Liver (tissue), 3 donors: ENCODE results near the gene AGO1.

Source experiments
- EGR1 ChIP-seq, 2 donors: IDR thresholded peaks; 2 replicates each; pipeline ENCODE4 v1.6.1; 2016 to 2018; ENCODE audit warnings: antibody characterized with exemption in 2 of 2, low read depth in 2 of 2
- TAF1 ChIP-seq: conservative IDR thresholded peaks from 2 replicates; pipeline ENCODE4 v1.6.1; 2016; ENCODE audit warnings: antibody characterized with exemption, mild to moderate bottlenecking
- TF ChIP-seq, protein P1 (sequence below): fragments of 150-350 bp; IDR thresholded peaks from 2 replicates; pipeline ENCODE4 v1.5.1; 2017; ENCODE audit warnings: improper control_type of control experiment, low read depth, low read length; ENCODE audit not compliant: missing input control
- donor health status: healthy.
- donor health status: healthy.

DNA sequence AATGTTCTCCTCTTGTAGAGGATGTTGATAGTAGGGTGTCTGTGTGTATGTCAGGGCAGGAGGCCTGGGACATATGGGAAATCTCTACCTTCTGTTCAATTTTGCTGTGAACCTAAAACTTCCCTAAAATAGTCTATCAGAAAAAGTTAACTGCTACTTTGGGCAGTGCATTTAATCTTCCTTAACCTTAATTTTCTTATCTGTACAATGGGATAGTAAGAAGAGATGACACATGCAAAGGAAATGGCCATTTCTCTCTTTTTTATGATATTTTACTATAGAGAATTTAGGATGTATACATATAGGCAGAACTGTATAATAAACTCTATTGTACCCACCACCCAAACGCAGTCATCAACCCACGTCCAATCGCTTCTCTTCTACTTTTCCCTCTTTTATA lies 56.5 kb downstream of the AGO1 start:
- TF ChIP-seq, protein P1, sequence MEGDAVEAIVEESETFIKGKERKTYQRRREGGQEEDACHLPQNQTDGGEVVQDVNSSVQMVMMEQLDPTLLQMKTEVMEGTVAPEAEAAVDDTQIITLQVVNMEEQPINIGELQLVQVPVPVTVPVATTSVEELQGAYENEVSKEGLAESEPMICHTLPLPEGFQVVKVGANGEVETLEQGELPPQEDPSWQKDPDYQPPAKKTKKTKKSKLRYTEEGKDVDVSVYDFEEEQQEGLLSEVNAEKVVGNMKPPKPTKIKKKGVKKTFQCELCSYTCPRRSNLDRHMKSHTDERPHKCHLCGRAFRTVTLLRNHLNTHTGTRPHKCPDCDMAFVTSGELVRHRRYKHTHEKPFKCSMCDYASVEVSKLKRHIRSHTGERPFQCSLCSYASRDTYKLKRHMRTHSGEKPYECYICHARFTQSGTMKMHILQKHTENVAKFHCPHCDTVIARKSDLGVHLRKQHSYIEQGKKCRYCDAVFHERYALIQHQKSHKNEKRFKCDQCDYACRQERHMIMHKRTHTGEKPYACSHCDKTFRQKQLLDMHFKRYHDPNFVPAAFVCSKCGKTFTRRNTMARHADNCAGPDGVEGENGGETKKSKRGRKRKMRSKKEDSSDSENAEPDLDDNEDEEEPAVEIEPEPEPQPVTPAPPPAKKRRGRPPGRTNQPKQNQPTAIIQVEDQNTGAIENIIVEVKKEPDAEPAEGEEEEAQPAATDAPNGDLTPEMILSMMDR, result no peak
- TF ChIP-seq TAF1 (no peak), EGR1 (IDR thresholded peaks at IDR 0.05; ENCODE audit: low read depth in 2 of 2) (no peak)
